Activated T-cell treated with anti-CD3 and anti-CD28 coated beads, Interleukin-2, amount 50 U/mL, for 24 hours (primary cell): Measurements from ENCODE around the gene ZWILCH.

Experiments
- DNase-seq: peaks from one replicate; pipeline ENCODE4 v3.0.0-alpha.2; 2020
- H3K27ac Mint-ChIP-seq: 2 replicates; pipeline ENCODE4 v1.8.0; 2020; ENCODE audit warnings: mild to moderate bottlenecking, mixed read lengths
- H3K27me3 Mint-ChIP-seq: 2 replicates; pipeline ENCODE4 v1.8.0; 2020; ENCODE audit warnings: mixed read lengths
- H3K36me3 Mint-ChIP-seq: 2 replicates; pipeline ENCODE4 v1.8.0; 2020; ENCODE audit warnings: low read depth, mixed read lengths
- H3K4me1 Mint-ChIP-seq: 2 replicates; pipeline ENCODE4 v1.8.0; 2020; ENCODE audit warnings: low read depth, mixed read lengths
- H3K4me3 Mint-ChIP-seq: 2 replicates; pipeline ENCODE4 v1.8.0; 2020; ENCODE audit warnings: mild to moderate bottlenecking, moderate library complexity, mixed read lengths
- H3K9me3 Mint-ChIP-seq: 2 replicates; pipeline ENCODE4 v1.8.0; 2020; ENCODE audit warnings: mixed read lengths

ZWILCH gene

DNA sequence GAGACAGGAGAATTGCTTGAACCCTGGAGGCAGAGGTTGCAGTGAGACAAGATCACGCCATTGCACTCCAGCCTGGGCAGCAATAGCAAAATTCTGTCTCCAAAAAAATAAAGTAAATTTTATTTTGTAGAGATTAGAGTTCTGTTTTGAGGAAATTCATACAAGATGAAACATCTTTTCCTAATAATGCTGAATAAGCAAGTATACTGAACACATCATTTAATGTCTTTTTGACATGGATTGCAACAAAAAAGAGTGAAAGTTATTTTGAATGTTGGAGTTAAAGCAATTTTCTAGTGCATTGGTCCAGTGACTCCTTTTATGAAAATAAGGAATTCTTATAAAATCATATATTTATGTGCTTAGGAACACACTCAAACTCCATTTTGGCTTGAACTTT lies 40.1 kb downstream of the ZWILCH start:
- peaks cover 2% of the 10 kb centered on the region for H3K4me1 Mint-ChIP-seq
- H3K4me3 Mint-ChIP-seq = no peak overlapping the region
- H3K27me3 Mint-ChIP-seq = no peaks in the 10 kb centered on the region
- H3K36me3 Mint-ChIP-seq = peaks cover 71% of the 10 kb centered on the region
- no peaks in the 10 kb centered on the region for H3K9me3 Mint-ChIP-seq
- H3K27ac Mint-ChIP-seq = no peak overlapping the region
- DNase-seq = no peak

DNA sequence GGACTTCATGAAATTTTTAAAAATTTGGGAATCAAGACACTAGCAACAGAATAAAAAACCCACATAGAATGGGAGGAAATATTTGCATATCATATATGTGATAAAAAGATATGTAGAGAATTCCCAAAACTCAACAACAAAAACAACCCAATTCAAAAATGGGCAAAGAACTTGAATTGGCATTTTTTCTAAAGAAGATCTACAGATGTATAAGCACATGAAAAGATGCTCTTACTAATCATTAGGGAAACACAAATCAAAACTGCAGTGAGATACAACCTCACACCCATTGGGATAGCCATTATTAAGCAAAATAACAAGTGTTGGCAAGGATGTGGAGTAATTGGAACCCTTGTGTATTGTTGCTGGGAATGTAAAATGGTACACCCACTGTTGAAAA lies 50.6 kb downstream of the ZWILCH start:
- peaks cover 5% of the 10 kb centered on the region for H3K4me1 Mint-ChIP-seq
- peaks cover 4% of the 10 kb centered on the region for H3K9me3 Mint-ChIP-seq
- H3K27ac Mint-ChIP-seq = no peak overlapping the region
- peaks cover 29% of the 10 kb centered on the region for H3K36me3 Mint-ChIP-seq
- no peak overlapping the region for H3K4me3 Mint-ChIP-seq
- no peaks in the 10 kb centered on the region for H3K27me3 Mint-ChIP-seq
- no peak for DNase-seq

DNA sequence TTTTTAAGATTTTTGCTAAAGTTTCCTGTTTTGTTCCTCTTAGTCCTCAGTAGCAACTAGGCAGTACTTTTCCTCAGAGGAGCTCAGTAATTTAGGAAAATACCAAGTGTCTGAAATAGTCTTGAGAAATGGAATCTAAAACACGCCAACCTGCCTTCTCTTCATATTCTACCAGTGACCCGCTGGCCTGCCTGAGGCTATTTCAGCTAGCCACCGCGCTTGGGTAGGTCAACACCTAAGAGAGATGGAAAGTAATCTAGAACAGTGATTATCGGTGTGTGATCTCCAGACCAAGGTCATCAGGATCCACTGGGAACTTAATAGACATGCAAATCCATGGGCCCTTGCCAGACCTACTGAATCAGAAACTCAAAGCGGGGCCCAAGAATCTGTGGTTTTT lies 53.1 kb downstream of the ZWILCH start:
- Mint-ChIP-seq H3K4me3 (no peak overlapping the region), H3K27me3 (no peaks in the 10 kb centered on the region), H3K9me3 (peaks cover 4% of the 10 kb centered on the region), H3K27ac (no peak overlapping the region), H3K36me3 (peaks cover 11% of the 10 kb centered on the region), H3K4me1 (no peaks in the 10 kb centered on the region)
- no peak for DNase-seq

DNA sequence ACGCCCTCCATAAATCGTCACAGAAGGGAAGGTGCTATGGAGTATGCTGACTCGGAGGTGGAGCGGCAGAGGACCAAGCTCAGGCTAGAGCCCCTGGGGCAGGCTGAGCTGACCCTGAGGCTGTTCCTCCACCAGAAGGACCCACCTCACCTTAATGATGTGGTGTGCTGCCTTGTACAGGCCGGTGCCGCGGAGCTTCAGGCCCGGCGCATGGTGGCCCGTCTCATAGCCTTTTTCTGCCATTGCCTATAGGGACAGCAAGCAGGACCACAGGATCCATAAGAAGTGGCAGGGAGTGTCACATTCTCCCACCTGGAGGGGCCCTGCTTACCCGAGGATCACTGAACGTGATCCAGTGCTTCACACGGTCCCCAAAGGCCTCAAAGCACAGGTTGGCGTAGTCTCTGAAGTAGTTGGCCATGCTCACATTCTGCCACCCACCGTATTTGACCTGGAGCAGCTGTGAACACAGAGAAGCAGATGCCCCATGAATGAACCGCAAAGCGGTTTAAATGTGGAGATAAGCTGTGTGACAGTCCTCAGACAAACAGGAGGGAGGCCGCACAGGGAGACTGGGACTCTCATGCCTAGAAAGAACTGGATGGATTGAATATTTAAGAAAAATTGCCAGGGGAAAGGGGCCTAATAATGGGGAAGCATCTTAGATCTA lies 55.9 kb downstream of the ZWILCH start:
- no peak overlapping the region for H3K4me3 Mint-ChIP-seq
- H3K27ac Mint-ChIP-seq = no peak overlapping the region
- H3K4me1 Mint-ChIP-seq = no peaks in the 10 kb centered on the region
- no peaks in the 10 kb centered on the region for H3K27me3 Mint-ChIP-seq
- no peaks in the 10 kb centered on the region for H3K9me3 Mint-ChIP-seq
- no peaks in the 10 kb centered on the region for H3K36me3 Mint-ChIP-seq
- DNase-seq = no peak

DNA sequence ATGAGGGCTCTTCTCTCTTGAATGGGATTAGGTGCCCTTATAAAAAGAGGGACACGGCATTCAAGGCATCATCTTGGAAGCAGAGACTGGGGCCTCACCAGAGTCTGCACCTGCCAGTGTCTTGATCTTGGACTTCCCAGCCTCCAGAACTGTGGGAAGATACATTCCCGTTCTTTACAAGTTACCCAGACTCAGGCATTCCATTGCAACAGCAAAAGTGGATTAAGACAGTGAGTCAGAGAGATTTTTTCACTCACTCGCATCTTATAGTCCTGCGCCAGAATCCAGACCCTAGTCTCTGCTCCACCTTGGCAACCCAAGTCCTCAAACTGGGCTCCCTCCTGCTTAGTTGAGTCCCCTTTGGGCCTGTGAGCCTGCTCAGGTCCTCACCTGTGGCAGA lies 58.0 kb downstream of the ZWILCH start:
- peaks cover 6% of the 10 kb centered on the region for H3K4me1 Mint-ChIP-seq
- no peaks in the 10 kb centered on the region for H3K9me3 Mint-ChIP-seq
- H3K27ac Mint-ChIP-seq = no peak overlapping the region
- H3K36me3 Mint-ChIP-seq = no peaks in the 10 kb centered on the region
- H3K27me3 Mint-ChIP-seq = no peaks in the 10 kb centered on the region
- no peak for DNase-seq
- no peak overlapping the region for H3K4me3 Mint-ChIP-seq

DNA sequence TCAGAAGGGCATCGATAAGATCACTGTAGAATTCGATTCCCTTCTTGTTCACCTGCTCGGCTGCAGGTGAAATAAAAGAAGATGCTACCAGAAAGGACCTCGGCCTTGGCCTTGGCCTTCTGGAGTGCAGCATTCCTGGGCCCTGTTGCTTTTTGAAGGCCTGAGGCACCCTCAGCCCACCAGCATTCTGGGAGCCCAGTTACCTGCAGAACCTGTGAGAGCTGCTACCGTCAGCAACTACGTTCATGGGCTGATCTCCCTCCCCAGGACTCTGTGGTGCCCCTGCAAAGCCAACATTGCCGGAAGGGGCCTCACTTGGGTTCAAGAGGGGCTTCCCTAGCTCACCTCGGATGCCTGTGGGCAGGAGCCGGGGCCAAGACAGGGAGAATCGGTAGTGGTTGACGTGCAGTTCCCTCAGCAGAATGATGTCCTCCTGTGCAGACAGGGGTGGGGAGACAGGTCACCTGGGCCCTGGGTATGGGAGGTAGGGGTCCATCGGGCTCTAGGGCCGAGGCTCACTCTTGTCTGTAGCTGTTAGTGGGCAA lies 58.5 kb downstream of the ZWILCH start:
- Mint-ChIP-seq H3K27ac (no peak overlapping the region), H3K36me3 (no peaks in the 10 kb centered on the region), H3K27me3 (no peaks in the 10 kb centered on the region), H3K4me1 (peaks cover 6% of the 10 kb centered on the region), H3K4me3 (no peak overlapping the region), H3K9me3 (no peaks in the 10 kb centered on the region)
- DNase-seq = no peak

DNA sequence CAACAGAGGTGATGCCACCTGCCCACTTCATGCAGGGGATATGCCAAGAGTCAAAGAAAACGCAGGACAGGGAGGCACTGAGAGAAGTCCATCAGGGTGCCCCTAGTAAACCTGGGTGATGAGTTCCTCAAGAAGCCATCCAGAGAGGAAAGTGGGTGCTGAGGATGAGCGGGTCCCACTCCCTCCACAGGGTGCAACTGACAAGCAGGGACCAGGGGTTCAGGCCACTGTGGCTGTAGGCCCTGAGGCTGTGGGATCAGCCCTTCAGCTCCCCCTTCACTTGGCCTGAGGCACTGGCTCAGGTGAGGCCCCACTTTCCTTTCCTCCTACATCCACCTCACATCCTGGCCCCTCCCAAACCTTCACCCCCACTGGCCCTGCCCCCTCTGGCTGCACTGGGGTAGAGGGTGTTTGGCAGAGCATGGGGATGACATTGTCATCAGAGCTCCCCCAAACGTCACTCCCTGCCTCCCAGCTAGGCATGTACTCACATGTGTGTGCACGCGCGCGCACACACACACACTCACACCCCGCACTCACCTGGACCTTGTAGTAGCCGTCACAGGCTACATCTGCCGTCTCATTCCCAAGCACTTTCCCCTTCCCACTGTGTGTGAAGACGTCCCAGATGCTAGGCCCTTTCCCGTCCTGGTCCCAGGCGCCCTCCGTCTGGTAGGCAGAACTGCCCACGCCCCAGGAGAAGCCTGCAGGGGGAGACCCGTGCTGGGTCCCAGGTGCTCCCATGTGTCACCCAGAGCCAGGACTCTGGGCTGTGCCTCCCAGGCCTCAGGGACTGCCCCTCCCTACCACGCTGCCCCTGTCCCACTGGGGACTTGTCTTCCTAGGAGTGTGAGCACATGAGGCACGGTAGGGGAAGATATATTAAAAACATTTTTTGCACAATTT lies 59.3 kb downstream of the ZWILCH start:
- no peak for DNase-seq
- Mint-ChIP-seq H3K36me3 (no peaks in the 10 kb centered on the region), H3K27me3 (no peaks in the 10 kb centered on the region), H3K4me3 (no peak overlapping the region), H3K4me1 (peaks cover 6% of the 10 kb centered on the region), H3K9me3 (no peaks in the 10 kb centered on the region), H3K27ac (no peak overlapping the region)

DNA sequence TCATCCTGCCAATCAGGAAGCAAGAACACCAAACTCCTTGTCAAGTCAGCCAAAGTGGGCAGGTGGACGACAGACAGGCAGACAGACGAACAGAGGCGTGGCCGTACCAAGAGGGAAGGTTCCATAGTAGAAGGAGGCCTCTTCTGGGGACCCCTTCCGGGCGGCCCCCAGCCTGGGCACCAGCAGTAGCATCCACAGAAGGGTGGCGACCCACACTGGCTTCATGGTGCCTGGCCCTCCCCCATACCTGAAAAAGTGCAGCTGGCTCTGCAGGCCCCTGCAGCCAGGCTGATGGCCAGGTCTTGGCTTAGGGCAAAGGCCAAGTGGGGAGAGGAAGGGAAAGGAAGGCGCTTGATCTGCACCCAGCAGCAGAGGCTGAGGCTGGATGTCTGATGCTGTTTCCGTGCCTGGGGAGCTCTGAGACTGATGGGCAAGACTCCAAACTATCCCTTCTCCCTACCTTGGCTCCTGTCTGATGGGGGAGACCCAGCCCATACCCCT lies 60.1 kb downstream of the ZWILCH start:
- DNase-seq = no peak
- Mint-ChIP-seq H3K27me3 (no peaks in the 10 kb centered on the region), H3K4me1 (peaks cover 6% of the 10 kb centered on the region), H3K36me3 (no peaks in the 10 kb centered on the region), H3K4me3 (no peak overlapping the region), H3K27ac (no peak overlapping the region), H3K9me3 (no peaks in the 10 kb centered on the region)

DNA sequence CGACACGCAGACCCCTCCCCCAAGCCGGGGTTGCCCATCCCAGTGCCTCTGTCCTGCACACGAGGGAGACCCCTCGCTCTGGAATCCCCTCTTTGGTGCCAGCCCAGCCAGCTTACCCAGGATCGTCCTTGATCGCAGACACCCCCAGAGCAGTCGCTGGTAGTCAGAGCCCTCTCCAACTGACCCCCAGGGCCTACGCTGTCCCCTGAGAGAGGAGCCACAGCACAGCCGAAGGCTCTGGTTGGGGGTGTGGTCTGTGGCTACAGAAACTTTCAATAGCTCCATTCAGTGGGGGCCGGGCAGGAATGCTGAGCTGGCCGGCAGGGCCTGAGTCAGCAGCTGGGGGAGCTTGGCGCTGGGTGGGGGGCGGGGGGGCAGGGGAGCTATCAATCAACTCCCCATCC lies 60.6 kb downstream of the ZWILCH start, which contains the start of gene LCTL:
Gene LCTL, minus strand, starts transcription at position 258 of the 404 bp plus-strand sequence. CDS start 633 bp downstream, outside the sequence.
- Mint-ChIP-seq H3K27ac (no peak within 1 kb of the TSS), H3K9me3 (no peaks in the 10 kb centered on the region), H3K27me3 (no peaks in the 10 kb centered on the region), H3K4me1 (peaks cover 6% of the 10 kb centered on the region), H3K36me3 (no peaks in the 10 kb centered on the region), H3K4me3 (no peak within 1 kb of the TSS)
- no peak for DNase-seq

DNA sequence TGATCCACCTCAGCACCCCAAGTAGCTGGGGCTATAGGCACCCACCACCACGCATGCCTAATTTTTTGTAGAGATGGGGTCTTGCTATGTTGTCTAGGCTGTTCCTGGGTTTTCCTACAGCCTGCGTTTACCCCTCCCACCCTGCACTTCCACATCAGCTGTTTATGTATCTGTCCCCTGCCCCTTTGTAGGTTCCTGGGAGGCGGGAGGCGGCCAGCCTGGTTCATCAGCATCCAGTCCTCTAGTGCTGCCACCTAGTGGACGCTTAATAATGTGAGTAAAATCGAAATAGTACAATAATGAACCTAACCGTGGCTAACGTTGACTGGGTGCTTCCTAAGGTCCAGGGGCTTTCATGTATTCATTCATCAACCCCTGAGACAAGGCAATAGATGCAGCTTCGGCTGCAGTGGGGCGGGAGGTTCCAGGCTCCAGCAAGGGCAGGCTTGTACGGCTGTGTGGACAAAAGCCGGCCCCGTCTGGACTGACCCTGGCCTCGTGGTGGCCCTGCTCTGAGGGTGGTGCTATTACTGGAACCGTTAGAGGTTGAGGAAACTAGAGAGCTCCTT lies 61.9 kb downstream of the ZWILCH start:
- Mint-ChIP-seq H3K27ac (no peak overlapping the region), H3K36me3 (no peaks in the 10 kb centered on the region), H3K9me3 (no peaks in the 10 kb centered on the region), H3K4me1 (peaks cover 6% of the 10 kb centered on the region), H3K4me3 (no peak overlapping the region), H3K27me3 (no peaks in the 10 kb centered on the region)
- DNase-seq = peak; percentile 57

DNA sequence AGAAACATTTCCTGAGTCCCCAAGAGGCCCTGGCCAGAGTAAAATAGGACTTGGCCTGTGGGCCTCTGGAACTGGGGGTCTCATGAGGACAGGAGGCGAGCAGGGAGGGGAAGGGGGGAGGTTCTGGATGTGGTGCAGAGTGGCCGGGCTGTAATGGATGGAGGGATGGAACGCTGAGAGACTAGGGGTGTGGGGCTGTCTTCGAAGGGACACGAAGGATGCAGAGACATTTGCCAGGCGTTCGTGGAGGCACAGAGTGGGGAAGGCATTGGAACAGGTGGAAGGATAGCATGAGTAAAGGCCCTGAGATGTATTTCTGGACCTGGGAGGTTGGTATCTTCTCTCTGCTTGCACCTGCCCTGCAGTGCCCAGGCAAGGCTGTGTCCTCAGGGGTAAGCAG lies 62.8 kb downstream of the ZWILCH start:
- H3K9me3 Mint-ChIP-seq = no peaks in the 10 kb centered on the region
- DNase-seq = no peak
- H3K4me3 Mint-ChIP-seq = no peak overlapping the region
- H3K36me3 Mint-ChIP-seq = no peaks in the 10 kb centered on the region
- H3K27ac Mint-ChIP-seq = no peak overlapping the region
- peaks cover 6% of the 10 kb centered on the region for H3K4me1 Mint-ChIP-seq
- H3K27me3 Mint-ChIP-seq = no peaks in the 10 kb centered on the region

DNA sequence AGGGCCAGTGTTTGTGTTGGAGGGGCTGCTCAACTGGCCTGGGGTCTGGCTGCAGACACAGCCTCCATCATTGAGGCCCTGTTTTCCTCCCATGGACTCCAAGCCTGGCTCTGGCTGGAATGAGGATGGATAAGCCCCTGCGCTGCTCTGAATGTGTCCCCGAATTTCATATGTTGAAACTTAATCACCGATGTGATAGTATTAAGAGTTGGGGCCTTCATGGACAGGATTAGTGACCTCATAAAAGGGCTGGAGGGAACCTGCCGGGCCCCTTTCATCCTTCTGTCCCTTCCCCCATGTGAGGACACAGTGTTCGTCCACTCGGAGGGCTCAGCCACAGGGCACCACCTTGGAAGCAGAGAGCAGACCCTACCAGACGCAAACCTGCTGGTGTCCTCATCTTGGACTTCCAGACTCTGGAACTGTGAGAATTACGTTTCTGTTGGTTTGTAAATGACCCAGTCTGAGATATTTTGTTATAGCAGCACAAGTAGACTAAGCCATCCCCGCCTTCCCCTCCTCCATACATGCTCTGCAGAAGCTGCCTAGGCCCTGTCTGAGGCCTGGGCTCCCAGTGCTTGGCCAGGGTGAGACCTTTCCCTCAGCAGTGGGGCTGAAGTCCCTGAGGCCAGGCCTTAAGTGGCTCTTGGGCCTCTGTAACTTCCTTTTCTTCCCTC lies 64.5 kb downstream of the ZWILCH start:
- H3K27me3 Mint-ChIP-seq = no peaks in the 10 kb centered on the region
- H3K27ac Mint-ChIP-seq = no peak overlapping the region
- no peaks in the 10 kb centered on the region for H3K36me3 Mint-ChIP-seq
- peaks cover 13% of the 10 kb centered on the region for H3K4me1 Mint-ChIP-seq
- no peaks in the 10 kb centered on the region for H3K9me3 Mint-ChIP-seq
- no peak for DNase-seq
- H3K4me3 Mint-ChIP-seq = no peak overlapping the region

DNA sequence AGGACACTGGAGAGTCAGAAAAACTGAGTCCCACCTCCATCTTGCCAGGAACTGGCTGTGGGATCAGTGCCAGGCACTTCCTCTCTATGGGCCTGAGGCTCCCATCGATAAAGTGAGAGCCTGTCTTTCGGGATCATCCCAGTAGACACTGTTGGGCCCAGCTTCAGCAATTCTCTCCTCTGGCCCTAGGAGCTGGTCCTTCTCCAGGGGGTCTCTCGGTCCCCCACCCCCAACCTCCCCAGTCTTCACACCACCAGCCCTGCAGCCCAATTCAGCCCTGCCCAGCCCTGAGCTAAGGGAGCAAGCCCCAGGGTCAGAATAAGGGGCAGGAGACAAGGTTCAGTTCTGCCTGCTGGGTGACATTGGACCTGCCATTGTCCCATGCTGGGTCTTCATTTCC lies 65.2 kb downstream of the ZWILCH start:
- Mint-ChIP-seq H3K36me3 (no peaks in the 10 kb centered on the region), H3K9me3 (no peaks in the 10 kb centered on the region), H3K4me3 (no peak overlapping the region), H3K4me1 (peaks cover 13% of the 10 kb centered on the region), H3K27ac (no peak overlapping the region), H3K27me3 (no peaks in the 10 kb centered on the region)
- no peak for DNase-seq

DNA sequence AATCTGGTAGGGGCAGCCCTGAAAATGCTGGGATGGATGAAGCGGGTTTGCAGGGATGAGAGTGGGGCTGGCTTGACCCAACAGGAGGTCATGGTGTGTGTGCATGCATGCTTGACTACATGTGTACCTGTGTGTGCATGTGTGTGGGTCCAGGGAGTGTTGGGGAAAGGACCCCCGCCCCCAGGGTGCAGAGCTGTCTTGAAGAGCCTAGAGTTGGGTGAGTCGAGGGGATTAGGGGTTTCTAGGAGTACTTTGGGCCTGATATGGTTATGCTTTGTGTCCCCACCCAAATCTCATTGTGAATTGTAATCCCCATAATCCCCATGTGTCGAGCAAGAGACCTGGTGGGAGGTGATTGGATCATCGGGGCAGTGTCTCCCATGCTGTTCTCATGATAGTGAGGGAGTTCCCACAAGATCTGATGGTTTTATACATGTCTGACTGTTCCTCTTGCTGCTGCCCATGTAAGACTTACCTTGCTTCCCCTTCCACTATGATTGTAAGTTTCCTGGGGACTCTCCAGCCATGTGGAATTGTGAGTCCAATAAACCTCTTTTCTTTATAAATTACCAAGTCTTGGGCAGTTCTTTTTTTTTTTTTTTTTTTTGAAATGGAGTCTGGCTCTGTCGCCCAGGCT lies 65.8 kb downstream of the ZWILCH start:
- DNase-seq = no peak
- H3K4me3 Mint-ChIP-seq = no peak overlapping the region
- H3K36me3 Mint-ChIP-seq = no peaks in the 10 kb centered on the region
- no peaks in the 10 kb centered on the region for H3K9me3 Mint-ChIP-seq
- H3K4me1 Mint-ChIP-seq = peaks cover 13% of the 10 kb centered on the region
- H3K27me3 Mint-ChIP-seq = no peaks in the 10 kb centered on the region
- H3K27ac Mint-ChIP-seq = no peak overlapping the region
